Endometrial microvascular endothelial cells (primary cell): ENCODE data around the gene NECAB3. TPM values are rescaled to one million over a fixed set of nuclear protein-coding genes. Genes with fewer than 3 reads are reported as not detected.
"Not testable (repeated sequence)": the region's sequence is repeated elsewhere in the genome, so short reads cannot be mapped to it uniquely, and the experiment has no call there.

Experiments
- in situ Hi-C: cut with HindIII; loops from 2 replicates; pipeline ENCODE4 v1.10.0; 2017; ENCODE audit warnings: low sequenced_read_pairs, low pct_unique_long_range_greater_than_20kb; ENCODE audit errors: inconsistent ontology term
- total RNA-seq: library from RNA; depleted of rRNA; stranded (reverse); fragments of >200 nt; gene quantifications from one replicate; pipeline ENCODE4 v1.2.3, GENCODE V29; 2015; ENCODE audit errors: inconsistent ontology term

The NECAB3 gene
- total RNA-seq, 1 donor from 2014 or later, result 8.9 TPM

DNA sequence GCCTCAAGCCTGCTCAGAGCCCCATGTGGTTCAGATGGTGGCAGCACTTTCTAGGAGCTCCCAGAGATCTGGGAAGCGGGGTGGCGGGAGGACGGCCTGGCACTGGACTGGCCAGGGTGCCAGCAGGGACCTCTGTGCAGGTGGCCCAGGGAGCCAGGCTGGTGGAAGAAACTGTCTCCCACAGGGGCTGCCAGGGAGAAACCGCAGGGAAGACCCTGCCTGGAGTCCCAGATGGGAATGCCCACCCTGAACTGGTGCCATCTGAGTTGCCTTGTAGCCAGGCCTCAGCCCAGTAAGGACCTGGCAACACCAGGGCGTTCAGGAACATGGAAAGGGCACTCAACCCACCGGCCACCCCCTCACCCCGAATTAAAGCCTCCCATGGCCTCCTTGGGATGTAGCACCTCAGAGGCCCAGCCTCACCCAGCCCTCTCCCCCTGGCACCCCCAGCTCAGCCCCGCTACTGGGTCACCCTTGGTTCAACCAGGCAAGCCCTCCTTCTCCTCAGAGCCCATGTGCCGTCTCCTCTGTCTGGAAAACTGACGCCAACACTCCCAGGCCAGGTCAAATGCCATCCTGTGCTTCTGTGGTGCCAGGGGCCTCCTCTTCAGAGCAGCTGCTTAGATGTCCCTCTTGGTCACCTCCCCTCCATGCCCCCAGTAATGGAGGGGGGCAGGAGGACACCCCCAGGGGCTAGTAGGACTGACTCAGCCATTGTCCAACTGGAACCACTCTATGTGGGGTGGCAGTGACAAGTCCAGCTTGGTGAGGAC lies 18.0 kb downstream of the NECAB3 start:
- in situ Hi-C loops, result no loop called here

DNA sequence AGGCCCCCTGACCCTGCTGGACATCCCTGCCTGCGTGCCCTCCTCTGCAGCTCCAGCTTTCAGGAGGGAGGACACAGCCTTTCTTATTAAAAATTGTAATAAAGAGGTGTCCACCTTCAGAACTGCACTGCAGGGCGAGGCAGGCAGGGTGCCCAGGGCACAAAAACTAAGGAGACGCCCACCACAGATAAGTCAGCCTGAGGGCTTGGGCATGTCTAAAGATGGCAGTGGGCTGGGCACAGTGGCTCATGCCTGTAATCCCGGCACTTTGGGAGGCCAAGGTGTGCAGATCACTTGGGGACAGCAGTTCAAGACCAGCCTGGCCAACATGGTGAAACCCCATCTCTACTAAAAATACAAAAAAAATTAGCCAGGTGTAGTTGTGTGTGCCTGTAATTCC lies 19.1 kb downstream of the NECAB3 start:
- in situ Hi-C loops, result no loop called here

DNA sequence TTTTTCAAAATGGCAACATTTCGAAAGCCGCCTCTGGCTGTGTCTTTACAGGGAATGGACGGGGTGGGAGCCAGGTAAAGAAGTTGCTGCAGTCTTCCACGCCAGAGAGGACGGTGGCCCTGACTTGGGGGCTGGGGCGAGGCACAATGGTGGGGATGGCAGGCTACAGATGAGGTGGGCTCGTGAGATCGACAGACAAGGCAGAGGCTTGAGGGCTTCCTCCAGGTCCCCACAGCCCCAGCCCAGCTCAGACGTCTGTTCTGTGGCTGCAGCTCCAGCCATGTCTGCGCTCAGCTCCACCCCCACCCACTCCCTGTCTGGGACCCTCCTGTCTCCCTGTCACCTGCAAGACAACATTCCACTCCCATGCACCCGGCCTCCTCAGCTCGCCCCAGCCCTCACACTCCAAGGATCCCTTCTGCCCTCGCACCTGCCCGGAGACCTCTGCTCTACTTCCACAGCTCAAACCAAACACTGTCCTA lies 19.5 kb downstream of the NECAB3 start:
- in situ Hi-C loops, result no loop called here

- in situ Hi-C loops, result no loop called here
Observed at GRCh38 chr20:33653900-33654596, 20.2 kb downstream of the NECAB3 start.

DNA sequence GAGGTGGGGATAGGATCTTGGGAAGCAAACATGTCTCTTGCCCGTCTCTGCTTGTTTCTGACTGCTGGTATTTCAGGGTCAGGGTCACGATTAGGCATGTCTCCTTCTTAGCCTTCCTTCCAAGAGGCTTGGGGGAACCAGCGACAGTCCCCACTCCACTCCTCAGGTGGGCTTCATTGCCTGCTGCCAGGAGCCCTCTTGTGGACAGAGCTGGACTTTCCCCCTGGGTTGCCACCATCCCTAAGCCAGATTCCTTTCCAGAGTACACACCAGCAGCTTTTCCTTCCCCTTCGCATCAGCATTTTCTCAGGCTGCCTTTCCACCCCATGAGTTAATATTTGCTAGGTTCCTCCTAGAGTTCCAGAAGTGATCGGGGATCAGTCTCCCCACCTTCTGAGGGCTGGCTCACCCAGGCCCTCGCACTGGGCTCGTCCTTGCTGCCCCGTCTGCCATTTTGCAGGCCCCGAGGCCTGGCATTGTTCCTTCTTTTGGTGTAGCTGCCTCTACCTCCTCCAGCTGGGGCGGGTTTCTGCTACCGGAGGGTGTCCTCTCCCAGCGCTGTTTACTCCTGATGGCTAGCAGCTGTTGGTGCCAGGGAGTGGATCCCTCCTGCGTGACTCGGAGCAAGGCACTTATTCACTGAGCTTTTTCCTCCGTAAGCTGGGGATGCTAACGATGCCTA lies 20.9 kb downstream of the NECAB3 start:
- in situ Hi-C loops, result no loop called here

DNA sequence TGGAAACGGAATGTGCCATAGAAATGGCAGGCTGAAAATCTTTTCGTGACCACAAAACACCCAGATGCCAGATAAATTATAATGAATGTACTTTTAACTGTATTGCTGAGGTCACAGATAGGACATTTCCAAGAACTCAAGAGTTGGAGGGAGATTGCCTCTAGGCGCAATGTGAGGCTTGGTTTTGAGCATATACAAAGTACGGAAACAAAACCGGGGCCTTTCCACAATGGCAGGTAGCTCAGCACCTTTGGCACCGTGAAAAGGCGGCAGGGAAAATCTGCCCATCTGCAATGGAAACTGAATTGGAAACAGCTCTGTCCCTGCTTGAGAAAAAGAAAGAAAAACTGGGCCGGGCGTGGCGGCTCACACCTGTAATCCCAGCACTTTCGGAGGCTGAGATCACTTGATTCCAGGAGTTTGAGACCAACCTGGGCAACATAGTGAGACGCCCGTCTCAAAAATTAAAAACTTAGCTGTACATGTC lies 22.6 kb downstream of the NECAB3 start:
- in situ Hi-C loops, result no loop called here

GRCh38 chr20:33650753-33651561 lies 23.3 kb downstream of the NECAB3 start:
- in situ Hi-C loops, result no loop called here

GRCh38 chr20:33650111-33650752 lies 24.0 kb downstream of the NECAB3 start:
- in situ Hi-C loops, result no loop called here

GRCh38 chr20:33649201-33649681 lies 25.0 kb downstream of the NECAB3 start:
- in situ Hi-C loops, result no loop called here

- in situ Hi-C loops, result no loop called here
Observed at GRCh38 chr20:33648396-33649004, 25.7 kb downstream of the NECAB3 start.

DNA sequence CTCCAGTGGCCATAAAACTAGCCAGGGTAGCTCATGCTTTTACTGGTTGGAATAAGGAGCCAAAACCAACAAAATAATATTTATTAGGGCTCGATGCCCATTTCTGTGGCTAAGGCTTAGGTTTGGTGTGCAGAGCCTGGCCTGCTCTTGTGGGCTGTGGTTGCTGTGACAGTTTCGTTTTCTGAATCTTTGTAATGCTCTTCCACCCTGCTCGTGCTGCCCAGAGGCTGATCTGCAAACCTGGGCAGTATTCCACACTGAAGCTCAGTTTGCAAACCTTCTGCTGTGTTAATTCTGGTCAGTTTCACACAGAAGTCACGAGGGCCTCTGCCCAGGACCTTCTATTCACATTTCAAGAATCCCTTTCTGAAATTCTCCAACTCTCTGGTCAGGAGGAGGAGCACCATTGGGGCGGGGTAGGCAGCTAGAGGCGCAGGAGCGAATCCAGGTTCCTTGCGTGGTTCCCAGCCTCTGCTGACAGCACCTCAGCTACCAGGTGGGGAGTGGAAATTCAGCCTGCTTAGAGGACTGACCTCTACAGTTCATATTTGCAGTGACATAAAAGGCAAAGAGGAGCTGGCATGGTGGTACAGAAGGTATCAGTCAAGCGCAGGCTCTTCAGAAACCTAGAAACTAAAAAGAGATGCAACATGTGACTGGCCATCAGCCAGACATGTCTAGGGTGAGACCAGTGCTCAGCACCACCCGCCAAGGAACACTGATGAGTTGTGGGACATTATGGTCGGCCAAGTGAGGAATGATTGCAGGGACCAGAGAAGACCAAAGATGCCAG lies 26.4 kb downstream of the NECAB3 start:
- in situ Hi-C loops, result no loop called here

- in situ Hi-C loops, result not testable (repeated sequence)
Observed at GRCh38 chr20:33646959-33647602, 27.1 kb downstream of the NECAB3 start.

DNA sequence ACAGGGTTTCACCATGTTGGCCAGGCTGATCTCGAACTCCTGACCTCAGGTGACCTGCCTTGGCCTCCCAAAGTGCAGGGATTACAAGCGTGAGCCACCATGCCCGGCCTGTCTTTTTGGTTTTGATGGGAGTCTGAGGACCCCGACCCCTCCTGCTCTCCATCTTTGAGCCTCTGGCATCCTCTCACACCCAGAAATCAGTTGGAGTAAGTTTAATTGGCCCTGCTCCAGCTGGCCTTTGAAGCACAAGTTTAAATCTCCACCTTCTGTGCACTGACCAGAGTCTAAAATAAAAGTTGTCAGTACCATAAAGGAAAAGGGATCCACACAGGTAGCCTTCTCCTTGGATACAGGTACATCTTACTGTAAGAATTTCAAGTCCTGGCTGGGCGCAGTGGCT lies 28.0 kb downstream of the NECAB3 start:
- in situ Hi-C loops, result no loop called here

DNA sequence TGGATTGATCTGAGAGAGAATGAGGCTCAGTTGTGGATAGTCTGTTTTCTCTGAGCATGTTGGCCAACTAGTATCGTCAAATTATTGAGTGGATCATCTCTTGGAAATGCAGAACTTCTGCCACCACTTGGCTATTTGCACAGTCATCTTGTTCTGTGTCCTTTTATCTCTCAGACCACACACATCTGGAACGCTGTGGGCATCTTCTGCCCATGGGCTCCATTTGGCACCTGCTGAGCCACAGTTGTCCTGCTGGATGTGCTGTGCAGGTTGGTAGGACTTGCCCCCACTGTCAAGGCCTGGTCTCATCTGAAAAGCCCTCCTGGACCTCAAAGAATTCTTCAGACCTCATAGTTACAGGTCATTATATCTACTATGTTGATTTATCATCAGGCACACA lies 28.8 kb downstream of the NECAB3 start:
- in situ Hi-C loops, result no loop called here

DNA sequence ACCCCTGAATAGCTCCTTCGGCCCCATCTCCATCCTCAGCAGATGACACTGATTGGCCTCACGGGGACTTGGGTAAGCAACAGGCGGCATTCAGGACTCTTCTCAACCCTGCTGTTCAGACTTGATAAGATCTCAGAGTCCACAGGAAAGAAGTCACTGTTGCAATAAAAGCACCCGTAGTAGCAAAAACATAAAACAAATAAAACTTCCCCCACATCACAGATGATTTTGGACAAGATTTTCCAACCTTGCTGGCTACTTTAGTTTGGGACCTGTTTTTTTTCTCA lies 29.2 kb downstream of the NECAB3 start:
- in situ Hi-C loops, result no loop called here

GRCh38 chr20:33644313-33645071 lies 29.7 kb downstream of the NECAB3 start:
- in situ Hi-C loops, result no loop called here
